ENCODE measurements around the gene HSD17B12.

HSD17B12 gene

GRCh38 chr11:43638717-43639116, 41.8 kb upstream of the HSD17B12 start:
- TF ChIP-seq, protein P1, sequence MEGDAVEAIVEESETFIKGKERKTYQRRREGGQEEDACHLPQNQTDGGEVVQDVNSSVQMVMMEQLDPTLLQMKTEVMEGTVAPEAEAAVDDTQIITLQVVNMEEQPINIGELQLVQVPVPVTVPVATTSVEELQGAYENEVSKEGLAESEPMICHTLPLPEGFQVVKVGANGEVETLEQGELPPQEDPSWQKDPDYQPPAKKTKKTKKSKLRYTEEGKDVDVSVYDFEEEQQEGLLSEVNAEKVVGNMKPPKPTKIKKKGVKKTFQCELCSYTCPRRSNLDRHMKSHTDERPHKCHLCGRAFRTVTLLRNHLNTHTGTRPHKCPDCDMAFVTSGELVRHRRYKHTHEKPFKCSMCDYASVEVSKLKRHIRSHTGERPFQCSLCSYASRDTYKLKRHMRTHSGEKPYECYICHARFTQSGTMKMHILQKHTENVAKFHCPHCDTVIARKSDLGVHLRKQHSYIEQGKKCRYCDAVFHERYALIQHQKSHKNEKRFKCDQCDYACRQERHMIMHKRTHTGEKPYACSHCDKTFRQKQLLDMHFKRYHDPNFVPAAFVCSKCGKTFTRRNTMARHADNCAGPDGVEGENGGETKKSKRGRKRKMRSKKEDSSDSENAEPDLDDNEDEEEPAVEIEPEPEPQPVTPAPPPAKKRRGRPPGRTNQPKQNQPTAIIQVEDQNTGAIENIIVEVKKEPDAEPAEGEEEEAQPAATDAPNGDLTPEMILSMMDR (IDR thresholded peaks at IDR 0.05; ENCODE audit: borderline replicate concordance, extremely low read depth, low read length, poor library complexity, severe bottlenecking): no peak
- no peak for TF ChIP-seq EZH2 (IDR thresholded peaks at IDR 0.05; ENCODE audit: borderline replicate concordance, low read depth, low read length, severe bottlenecking)
- Histone ChIP-seq H4K20me1 (ENCODE audit: insufficient read depth, low read length) (no peaks in the 10 kb centered on the region), H3K27me3 (ENCODE audit: insufficient read depth, low read length, poor library complexity) (peaks cover 15% of the 10 kb centered on the region), H3K36me3 (ENCODE audit: insufficient read depth, low read length) (no peaks in the 10 kb centered on the region), H3K9ac (ENCODE audit: low read depth, low read length) (no peak overlapping the region), H3K4me3 (ENCODE audit: low read depth in 1 of 2, low read length in 2 of 2) (no peak overlapping the region), H3K9me3 (ENCODE audit: insufficient read depth, low read length, severe bottlenecking) (no peaks in the 10 kb centered on the region), H3K4me1 (ENCODE audit: insufficient read depth, low read length) (peaks cover 5% of the 10 kb centered on the region; the same call in 1 of the 2 replicates), H2AFZ (ENCODE audit: low read depth, low read length) (no peak overlapping the region), H3K4me2 (ENCODE audit: insufficient read depth, low read length) (no peak overlapping the region), H3K27ac (ENCODE audit: low read length) (no peak overlapping the region), H3K79me2 (ENCODE audit: insufficient read depth, low read length) (no peaks in the 10 kb centered on the region)
- ATAC-seq (ENCODE audit: insufficient read depth, low read depth): no peak
- no peak for DNase-seq

DNA sequence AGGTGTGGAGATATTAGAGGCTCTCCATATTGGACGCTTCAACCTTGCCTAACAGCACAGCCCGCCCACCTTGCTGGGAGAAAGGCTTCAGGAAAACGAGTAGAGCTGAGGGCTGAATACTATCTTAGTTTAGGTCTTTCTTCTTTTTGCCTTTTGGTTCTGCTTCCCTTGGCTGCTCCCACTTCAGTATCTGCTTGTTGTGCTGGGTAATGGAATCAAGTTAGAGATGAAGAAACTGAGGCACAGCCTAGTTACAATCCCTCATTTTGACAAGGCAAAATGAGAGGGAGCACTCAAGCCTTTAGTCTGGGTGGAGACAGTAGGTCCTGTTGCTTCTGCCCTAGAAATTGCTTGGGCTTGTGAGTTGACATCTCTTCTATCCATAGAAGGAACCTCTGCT, 41.3 kb upstream of the HSD17B12 start:
- H2AFZ ChIP-seq (ENCODE audit: low read depth, low read length): no peak overlapping the region

DNA sequence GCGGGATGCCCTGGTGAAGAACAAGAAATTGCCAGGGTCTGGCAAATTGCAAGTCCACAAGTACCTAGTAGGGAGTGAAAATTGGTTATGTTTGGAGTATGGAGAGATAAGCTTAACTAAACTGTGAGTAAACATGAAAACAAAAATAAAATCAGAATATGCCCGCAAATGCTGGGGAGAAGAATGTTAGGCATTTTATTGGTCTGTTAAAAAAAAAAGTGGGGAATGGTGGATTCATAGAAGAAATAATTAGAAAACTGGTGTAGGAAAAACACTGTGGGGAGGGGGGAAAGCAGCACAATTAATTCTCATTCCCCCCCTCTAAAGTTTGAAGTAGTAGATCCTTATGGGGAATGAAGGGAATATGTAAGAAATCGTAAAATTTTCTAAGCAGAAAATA, 40.6 kb upstream of the HSD17B12 start:
- H3K4me1 ChIP-seq (ENCODE audit: insufficient read depth, low read length): peaks cover 11% of the 10 kb centered on the region
- DNase-seq: no peak
- H4K20me1 ChIP-seq (ENCODE audit: insufficient read depth, low read length): no peaks in the 10 kb centered on the region
- no peak overlapping the region for H3K4me2 ChIP-seq (ENCODE audit: insufficient read depth, low read length)
- H3K36me3 ChIP-seq (ENCODE audit: insufficient read depth, low read length): no peaks in the 10 kb centered on the region
- no peaks in the 10 kb centered on the region for H3K9me3 ChIP-seq (ENCODE audit: insufficient read depth, low read length, severe bottlenecking)
- H3K79me2 ChIP-seq (ENCODE audit: insufficient read depth, low read length): peaks cover 8% of the 10 kb centered on the region
- H3K4me3 ChIP-seq (ENCODE audit: low read depth in 1 of 2, low read length in 2 of 2): no peak overlapping the region
- no peak for TF ChIP-seq EZH2 (IDR thresholded peaks at IDR 0.05; ENCODE audit: borderline replicate concordance, low read depth, low read length, severe bottlenecking)
- TF ChIP-seq, protein P1 (IDR thresholded peaks at IDR 0.05; ENCODE audit: borderline replicate concordance, extremely low read depth, low read length, poor library complexity, severe bottlenecking): no peak
- H3K9ac ChIP-seq (ENCODE audit: low read depth, low read length): no peak overlapping the region
- H3K27ac ChIP-seq (ENCODE audit: low read length): no peak overlapping the region
- H3K27me3 ChIP-seq (ENCODE audit: insufficient read depth, low read length, poor library complexity): peaks cover 15% of the 10 kb centered on the region
- no peak overlapping the region for H2AFZ ChIP-seq (ENCODE audit: low read depth, low read length)
- no peak for ATAC-seq (ENCODE audit: insufficient read depth, low read depth)

More for the DNA sequence above, 41.3 kb upstream of the HSD17B12 start:
- H3K9ac ChIP-seq (ENCODE audit: low read depth, low read length): no peak overlapping the region
- ATAC-seq (ENCODE audit: insufficient read depth, low read depth): no peak
- no peaks in the 10 kb centered on the region for H3K9me3 ChIP-seq (ENCODE audit: insufficient read depth, low read length, severe bottlenecking)
- no peak for TF ChIP-seq EZH2 (IDR thresholded peaks at IDR 0.05; ENCODE audit: borderline replicate concordance, low read depth, low read length, severe bottlenecking)
- TF ChIP-seq, protein P1 (IDR thresholded peaks at IDR 0.05; ENCODE audit: borderline replicate concordance, extremely low read depth, low read length, poor library complexity, severe bottlenecking): no peak
- H3K4me3 ChIP-seq (ENCODE audit: low read depth in 1 of 2, low read length in 2 of 2): no peak overlapping the region
- peaks cover 15% of the 10 kb centered on the region for H3K27me3 ChIP-seq (ENCODE audit: insufficient read depth, low read length, poor library complexity)
- DNase-seq: no peak
- H3K4me1 ChIP-seq (ENCODE audit: insufficient read depth, low read length): peaks cover 7% of the 10 kb centered on the region; the same call in 1 of the 2 replicates
- H3K36me3 ChIP-seq (ENCODE audit: insufficient read depth, low read length): no peaks in the 10 kb centered on the region
- H3K79me2 ChIP-seq (ENCODE audit: insufficient read depth, low read length): peaks cover 1% of the 10 kb centered on the region
- no peak overlapping the region for H3K27ac ChIP-seq (ENCODE audit: low read length)
- no peak overlapping the region for H3K4me2 ChIP-seq (ENCODE audit: insufficient read depth, low read length)
- H4K20me1 ChIP-seq (ENCODE audit: insufficient read depth, low read length): no peaks in the 10 kb centered on the region

Data from DND-41 (cell line).